Stimulated activated CD8-positive, alpha-beta memory T cell treated with anti-CD3 and anti-CD28 coated beads, Interleukin-4, amount 100 ng/mL, for 1 hour (primary cell): Measurements from ENCODE around the gene TTLL11.
A peak's percentile ranks its signal among the peaks of the same experiment; 100 is the strongest.

Experiments
- DNase-seq, 2 donors: peaks; one replicate each; pipeline ENCODE4 v3.0.0-alpha.2; 2020; ENCODE audit warnings: low read depth in 2 of 2, low spot score in 1 of 2

Gene TTLL11

GRCh38 chr9:122092611-122093506 lies at the start of gene TTLL11:
Gene TTLL11, minus strand, starts transcription at chr9:122093308. Its CDS starts 160 bp downstream, at chr9:122093148.
- DNase-seq = peak; percentile 84 to 93

GRCh38 chr9:122141671-122142070 lies 48.6 kb upstream of the TTLL11 start:
- DNase-seq = no peak

GRCh38 chr9:122140368-122141193 lies 47.5 kb upstream of the TTLL11 start:
- DNase-seq = no peak

- DNase-seq = no peak
Observed at GRCh38 chr9:122138560-122139268, 45.6 kb upstream of the TTLL11 start.

- DNase-seq = no peak
Observed at GRCh38 chr9:122135529-122135859, 42.4 kb upstream of the TTLL11 start.

GRCh38 chr9:122134822-122135528 lies 41.9 kb upstream of the TTLL11 start:
- DNase-seq = no peak

- DNase-seq = no peak
Observed at GRCh38 chr9:122133984-122134535, 41.0 kb upstream of the TTLL11 start.

- DNase-seq = no peak
Observed at GRCh38 chr9:122133263-122133983, 40.3 kb upstream of the TTLL11 start.

GRCh38 chr9:122132539-122132938 lies 39.4 kb upstream of the TTLL11 start:
- no peak for DNase-seq

GRCh38 chr9:122131401-122132001 lies 38.4 kb upstream of the TTLL11 start:
- no peak for DNase-seq

GRCh38 chr9:122130837-122131236 lies 37.7 kb upstream of the TTLL11 start:
- DNase-seq = no peak

- DNase-seq = no peak
Observed at GRCh38 chr9:122129969-122130368, 36.9 kb upstream of the TTLL11 start.

- DNase-seq = no peak
Observed at GRCh38 chr9:122128969-122129343, 35.8 kb upstream of the TTLL11 start.

- DNase-seq = no peak
Observed at GRCh38 chr9:122128007-122128968, 35.2 kb upstream of the TTLL11 start.

GRCh38 chr9:122127396-122127798 lies 34.3 kb upstream of the TTLL11 start:
- no peak for DNase-seq

- DNase-seq = no peak
Observed at GRCh38 chr9:122126331-122127261, 33.5 kb upstream of the TTLL11 start.
